ENCODE results near the gene MFSD8. TPM values are rescaled to one million over a fixed set of nuclear protein-coding genes. Genes with fewer than 3 reads are reported as not detected.

The MFSD8 gene
- total RNA-seq, 1 experiment from 2014 or later, result 17.6 TPM

Other genes starting within 250 kb of the MFSD8 start
- gene SLC25A31, start 234.8 kb downstream of the MFSD8 start, total RNA-seq (2021), result not detected in 3 replicates
- gene HSPA4L, start 182.9 kb downstream of the MFSD8 start, total RNA-seq (2021), result 6.9 to 9.9 TPM (median 9.6 TPM) in 3 replicates
- gene PLK4, start 84.3 kb downstream of the MFSD8 start, total RNA-seq (2021), result 37.8 to 44.0 TPM (median 38.6 TPM) in 3 replicates
- 15.9 to 17.8 TPM (median 16.5 TPM) in 3 replicates for gene ABHD18, start 233 bp upstream of the MFSD8 start, total RNA-seq (2021)
- gene LARP1B, start 96.1 kb upstream of the MFSD8 start, total RNA-seq (2021), result 31.0 to 35.6 TPM (median 31.1 TPM) in 3 replicates

Data from WTC11 (cell line).